Activated CD4-positive, alpha-beta T cell treated with anti-CD3 and anti-CD28 coated beads, Interleukin-2, Interleukin-4, amounts not matched to agents 100 ng/mL and 50 ng/mL, durations not matched to agents 16 hours and 8 hours (primary cell): ENCODE measurements around the gene NGRN.

Source experiments
- DNase-seq: peaks from one replicate; pipeline ENCODE4 v3.0.0-alpha.2; 2020; ENCODE audit warnings: low spot score

Gene NGRN

DNA sequence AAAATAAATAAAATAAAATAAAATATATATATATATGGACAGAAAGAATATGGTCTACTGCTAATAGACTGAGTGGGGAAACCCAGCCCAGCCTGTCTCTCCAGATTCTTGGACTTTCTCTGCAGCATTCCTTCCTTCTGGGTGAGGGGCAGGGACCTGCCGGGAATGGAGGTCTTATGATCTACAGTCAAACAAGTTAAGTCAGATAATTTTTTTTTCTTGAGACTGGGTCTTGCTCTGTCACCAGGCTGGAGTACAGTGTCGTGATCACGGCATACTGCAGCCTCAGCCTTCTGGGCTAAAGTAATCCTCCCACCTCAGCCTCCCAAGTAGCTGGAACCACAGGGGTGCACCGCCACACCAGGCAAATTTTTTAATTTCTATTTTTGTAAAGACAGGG lies 53.1 kb downstream of the NGRN start:
- DNase-seq = no peak

DNA sequence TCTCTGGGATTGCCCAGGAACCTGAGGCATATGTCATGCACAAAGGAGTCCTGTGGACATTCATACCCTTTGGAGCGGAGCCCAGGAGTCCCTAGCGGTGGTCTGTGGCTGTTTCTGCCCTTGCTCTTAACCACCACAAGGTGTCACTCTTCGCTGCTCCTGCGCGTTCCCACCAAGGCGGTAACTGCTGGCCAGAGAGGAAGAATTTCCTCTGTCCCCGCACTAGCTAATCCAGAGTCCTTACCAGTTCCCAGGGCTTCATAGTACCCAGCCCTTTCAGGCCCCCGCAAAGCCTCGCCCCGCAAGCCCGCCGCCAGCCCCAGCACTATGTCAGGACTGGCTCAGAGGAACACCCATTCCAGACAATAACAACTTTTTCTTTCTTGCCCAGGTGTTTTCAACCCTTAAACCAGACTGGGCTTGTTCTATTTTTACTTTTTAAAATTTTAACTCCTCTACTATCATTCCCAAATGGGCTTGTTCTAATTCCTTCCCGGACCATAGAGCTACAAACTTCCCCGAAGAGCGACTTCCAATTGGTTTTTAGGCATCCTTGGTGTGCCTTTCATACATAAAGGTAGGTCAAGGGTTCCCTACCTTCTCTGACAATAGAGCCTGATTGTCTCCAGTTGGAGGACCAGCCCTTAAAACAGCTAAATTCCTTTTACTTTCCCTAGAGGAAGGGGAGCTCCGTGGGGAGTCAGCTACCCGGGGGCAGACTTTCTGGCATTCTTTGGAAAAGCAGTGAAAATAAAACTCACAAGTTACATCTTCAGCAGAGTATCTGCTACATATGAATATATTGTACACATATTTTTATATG lies 54.8 kb downstream of the NGRN start:
- peak; percentile 77 for DNase-seq

DNA sequence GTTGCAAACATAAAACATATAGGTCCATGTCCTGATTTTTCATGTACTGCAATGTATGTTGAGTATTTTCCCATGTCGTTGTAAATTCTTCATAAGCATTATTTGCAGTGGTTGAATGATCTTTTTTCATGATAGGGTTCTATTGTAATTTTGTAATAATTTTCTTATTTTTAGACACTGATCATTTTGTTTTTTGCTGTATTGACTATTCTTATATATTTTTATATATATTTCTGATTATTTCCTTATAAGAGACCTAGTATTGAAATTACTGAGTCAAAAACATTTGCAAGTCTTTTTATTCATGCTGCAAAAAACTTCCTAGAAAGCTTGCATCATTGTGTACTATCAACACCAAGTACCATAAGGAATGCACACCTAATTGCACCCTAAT lies 55.4 kb downstream of the NGRN start:
- DNase-seq = no peak
